ENCODE data around the gene LDLRAD4.

Gene LDLRAD4

DNA sequence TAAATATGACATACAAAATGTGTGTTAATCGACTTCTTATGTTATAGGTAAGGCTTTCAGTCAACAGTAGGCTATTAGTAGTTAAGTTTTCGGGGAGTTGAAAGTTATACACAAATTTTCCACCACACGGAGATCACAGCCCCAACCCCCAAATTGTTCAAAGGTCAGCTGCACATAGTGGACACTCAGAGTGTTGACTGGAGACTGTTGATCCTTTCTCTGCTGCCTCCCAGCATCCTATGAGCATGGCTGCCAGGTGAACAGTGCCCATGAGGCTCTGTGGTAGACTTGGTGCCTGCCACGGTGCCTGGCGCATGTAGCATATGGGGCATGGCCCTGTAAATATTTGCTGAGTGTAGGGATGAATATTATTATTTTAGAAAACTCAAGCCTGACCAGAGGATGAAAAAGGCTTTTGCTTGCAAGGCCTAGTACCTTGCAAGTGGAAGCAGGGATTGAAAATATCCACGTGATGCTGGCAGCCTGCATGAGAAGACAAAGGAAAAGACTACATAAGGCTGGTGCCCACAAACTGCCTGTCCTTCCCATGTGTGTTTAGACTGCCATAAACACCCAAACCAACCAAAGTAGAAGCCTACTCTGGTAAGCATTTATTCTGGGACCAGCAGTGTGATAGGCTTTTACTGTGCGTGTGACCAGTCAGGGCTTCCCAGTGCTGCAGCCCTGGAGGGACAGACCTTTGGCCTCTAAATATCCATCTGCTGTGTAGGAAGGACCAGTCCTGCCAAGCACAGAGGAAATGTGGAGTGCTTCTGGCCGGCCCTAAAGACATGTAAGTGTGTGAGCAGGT is 226.1 kb downstream of the LDLRAD4 start:
- DNase-seq (ENCODE audit: low read depth, low spot score) = no peak

DNA sequence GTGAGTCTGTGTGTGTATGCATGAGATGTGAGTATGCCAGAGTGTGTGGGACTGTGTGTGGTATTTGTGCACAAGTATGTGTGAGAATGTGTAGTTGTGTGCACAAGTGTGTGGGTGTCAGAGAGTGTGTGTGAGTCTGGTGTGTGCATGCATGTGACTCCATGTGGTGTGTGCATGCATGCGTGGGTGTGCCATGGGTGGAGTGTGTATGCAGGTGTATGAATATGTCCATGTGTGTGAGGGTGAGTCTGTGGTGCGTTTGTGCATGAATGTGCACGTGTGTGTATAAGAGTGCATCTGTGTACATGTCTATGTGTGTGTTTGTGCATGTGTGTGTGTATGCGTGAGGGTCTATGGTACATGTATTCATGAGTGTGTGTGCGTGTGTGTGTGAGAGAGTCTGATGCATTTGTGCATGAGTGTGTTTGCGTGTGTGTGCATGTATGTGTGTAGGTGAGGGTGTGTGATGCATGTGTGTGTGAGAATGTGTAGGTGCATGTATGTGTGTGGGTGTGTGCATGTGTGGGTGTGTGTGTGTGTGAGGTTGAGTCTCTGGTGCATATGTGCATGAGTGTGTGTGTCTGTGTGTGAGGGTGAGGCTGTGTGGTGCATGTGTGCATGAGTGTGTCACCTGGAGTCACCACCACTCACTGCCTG is 226.8 kb downstream of the LDLRAD4 start:
- DNase-seq (ENCODE audit: low read depth, low spot score) = no peak

DNA sequence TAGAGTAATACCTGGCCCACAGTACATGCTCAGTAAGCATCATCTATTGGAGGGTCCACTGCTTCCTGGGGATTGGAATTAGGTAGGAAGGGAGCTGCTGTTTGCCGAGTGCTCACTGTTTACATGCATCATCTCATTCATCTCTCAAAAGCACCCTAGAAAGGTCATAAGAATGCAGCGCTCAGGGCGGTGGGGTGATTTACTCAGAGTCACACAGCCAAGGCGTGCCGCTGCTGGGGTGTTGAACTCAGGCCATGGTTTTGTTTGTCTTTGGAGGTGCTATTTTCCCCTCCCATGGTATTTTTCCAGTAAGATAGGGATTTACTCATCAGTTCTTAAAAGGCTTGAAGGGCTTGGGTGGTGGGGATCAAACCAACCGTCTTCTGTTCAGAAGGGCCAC is 227.5 kb downstream of the LDLRAD4 start:
- no peak for DNase-seq (ENCODE audit: low read depth, low spot score)

DNA sequence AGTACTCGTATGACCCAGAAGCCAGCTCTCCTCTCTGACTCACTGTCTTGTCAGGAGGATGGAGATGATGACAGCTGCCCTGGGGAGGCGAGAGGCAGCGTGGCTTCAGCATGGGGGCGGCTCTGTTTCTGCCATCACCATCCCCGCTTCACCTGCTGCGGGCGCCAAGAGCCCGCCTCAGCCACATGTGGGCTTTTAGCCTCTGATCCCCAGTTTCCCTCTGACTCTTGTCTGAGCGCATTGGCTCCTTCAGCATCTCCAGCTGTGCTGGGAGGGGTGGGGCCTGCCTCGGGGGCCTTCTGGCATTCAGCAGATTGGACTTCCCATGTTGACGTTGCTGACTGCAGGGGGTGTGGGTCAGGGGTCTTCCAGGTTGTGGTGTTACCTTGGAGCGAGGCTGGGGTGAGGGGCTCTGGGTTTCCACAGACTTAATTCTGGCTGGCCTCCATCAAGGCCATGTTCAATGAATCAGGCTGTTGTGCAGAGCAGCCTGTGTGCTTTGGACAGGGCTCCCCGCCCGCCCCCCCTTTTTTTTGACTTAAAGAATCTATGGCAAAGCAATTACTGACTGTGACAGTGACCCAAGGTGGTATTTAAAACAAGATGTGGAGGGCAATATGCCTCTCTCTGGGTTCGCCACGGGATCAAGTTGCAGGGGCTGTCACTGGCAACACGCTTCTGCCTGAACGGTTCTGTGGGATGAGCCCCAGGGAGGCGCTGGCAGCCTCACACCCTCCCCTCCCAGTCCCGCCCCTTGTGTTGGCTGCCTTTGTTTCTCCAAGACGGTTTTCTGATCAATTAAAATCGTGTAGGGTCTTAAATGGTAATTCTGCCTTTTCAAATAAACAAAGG is 228.3 kb downstream of the LDLRAD4 start:
- peak; percentile 66 for DNase-seq (ENCODE audit: low read depth, low spot score)

DNA sequence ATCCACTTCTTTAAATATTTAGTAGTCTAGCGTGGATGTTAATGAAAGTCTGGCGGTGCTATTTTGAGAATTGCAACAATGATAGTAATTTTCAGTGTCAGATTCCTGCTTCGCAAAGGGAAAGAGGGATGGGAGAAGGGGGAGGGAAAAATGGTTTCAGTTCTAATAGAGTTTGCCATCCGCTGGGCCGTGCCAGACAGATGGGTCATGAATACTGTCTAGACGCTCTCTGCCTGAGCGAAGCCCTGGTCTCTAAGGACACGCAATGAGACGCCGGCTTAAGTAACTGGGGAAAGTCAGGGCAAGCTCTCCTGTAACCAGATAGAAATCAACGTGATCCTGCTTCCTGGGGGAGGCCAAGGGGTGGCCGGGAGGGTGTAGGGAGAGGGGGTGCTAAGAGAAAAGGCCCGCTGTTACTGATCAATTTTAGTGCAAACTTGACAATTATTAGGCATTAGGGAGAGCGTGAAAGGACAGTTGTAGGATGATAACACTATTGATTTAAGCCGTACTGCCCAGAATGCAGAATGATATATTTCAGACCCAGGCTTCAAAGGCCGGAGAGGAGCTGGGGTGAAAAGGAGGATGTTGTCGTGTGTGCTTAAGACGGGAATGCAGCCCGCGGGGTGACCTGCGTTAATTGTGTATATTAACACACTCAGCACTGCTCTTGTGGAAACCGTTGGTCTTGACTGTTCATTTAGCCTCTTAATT is 229.2 kb downstream of the LDLRAD4 start:
- DNase-seq (ENCODE audit: low read depth, low spot score) = peak; percentile 58

DNA sequence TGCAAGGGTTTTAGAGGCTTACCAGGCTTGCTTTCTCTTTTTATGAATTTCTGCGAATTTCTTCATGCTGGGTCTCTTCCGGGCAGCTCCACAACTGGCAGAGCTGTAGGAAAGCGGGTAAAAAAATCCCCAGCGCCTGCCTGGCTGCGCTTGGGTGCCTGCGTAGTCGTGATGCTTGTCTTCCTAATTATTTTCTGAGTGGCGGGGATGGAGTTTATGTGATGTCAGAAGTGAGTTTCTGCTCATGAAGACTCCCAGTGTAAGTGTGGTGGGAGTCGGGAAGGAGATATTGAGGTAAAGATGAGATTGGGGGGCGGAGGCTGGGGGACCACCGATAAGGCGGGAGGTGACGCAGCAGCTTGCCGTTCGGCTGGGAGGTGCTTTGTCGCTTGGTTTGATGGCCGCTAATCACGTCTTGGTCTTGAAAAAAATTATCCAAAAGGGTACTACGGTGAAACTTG is 229.8 kb downstream of the LDLRAD4 start:
- DNase-seq (ENCODE audit: low read depth, low spot score) = no peak

DNA sequence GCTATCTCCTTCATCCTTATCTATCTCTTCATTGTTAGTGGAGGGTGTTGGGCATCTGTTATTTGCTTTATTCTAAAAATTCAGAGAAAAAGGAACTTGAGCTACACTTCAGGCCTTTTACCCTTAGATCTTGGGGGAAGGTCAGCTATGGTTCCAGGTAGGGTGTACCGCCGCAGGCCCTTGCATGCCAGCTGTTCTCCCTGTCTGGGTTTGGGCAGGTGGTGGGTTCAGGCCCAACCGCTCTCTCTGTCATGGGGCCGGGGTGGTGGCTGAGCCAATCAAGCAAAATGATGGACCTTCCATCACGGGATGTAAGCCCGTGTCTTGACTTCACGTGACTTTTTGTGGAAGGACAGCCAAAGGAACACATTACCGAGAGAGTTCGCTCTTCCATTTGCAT is 231.1 kb downstream of the LDLRAD4 start:
- no peak for DNase-seq (ENCODE audit: low read depth, low spot score)

DNA sequence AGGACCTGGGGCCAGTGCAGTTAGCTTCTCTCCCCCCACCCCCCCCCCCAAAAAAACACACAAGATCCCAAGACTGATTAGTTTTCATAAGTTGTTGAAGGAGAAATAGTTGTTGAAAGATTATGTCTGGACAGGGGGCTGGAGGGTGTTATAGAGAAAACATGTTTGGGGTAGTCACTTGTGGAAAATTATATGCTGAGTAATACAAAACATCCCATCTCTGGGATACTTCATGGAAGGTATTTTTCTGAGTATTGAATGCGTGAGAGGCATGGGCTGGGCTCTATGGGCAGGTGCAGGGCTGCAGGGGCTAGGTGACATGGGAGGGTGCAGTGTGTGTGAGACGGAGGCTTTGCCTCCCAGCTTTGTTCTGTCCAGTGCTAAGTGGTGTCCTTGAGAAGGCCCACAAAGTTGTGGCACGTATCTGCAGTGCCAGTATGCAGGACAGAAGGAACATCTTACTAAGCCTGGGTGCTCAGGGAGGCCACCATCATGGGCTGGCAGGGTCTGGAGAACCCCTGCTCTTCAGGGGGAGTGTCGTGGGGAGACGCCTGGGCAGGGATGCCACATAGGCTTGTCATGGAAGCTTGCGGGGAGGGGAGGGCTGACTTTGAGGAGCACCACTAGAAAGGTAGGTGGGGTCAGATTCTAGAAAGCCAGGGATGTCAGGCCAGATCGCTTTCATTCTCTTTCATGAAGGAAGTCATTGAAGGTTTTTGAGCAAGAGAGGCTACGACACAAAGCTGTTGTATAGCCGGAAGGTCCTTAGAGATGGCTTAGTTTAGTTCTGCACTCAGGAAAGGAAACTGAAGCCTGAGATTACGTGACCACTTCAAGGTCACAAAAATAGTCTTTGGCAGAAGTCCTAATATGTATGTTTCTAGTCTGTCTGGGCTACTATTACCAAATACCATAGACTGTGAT is 232.0 kb downstream of the LDLRAD4 start:
- no peak for DNase-seq (ENCODE audit: low read depth, low spot score)

DNA sequence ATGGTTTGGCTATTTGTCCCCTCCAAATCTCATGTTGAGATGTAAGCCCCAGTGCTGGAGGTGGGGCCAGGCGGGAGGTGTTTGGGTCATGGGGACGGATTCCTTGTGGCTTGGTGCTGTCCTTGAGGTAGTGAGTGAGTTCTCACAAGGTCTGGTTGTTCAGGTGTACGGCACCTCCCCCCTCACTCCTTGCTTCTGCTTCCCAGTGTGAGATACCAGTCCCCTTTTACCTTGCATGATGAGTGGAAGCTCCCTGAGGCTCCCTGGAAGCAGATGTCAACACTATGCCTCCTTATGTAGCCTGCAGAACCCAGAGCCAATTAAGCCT is 232.6 kb downstream of the LDLRAD4 start:
- no peak for DNase-seq (ENCODE audit: low read depth, low spot score)

DNA sequence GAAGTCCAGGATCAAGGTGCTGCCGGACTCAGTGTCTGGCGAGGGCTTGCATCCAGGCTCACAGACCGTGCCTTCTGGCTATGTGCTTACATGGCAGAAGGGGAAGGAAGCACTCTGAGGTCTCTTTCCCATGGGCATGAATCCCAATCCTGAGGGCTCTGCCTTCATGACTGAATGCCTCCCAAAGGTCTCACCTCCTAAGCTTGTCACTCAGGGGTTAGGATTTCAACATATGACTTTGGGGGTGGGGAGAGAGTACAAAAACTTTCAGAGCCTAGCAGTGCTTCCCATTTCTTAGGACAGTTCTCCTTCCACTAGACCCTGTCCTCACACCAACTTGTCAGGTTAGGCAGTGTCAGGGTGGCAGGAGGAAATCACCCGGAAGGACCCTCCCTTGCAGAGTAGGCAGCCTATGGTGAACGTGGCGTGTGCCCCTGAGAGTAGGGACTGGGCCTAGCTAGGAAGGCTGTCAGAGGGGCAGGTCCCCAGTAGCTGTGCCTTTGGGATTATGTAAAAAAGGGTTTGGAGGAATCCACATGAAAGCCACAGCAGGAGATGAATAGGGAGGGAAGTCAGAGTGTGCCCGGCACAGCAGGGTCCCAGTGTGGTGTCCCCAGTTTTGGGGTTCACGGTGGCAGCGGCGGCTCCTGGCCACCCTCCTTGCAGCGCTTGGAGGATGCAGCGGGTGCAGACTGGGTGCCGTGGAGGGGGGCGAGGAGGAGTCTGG is 233.3 kb downstream of the LDLRAD4 start:
- DNase-seq (ENCODE audit: low read depth, low spot score) = no peak

DNA sequence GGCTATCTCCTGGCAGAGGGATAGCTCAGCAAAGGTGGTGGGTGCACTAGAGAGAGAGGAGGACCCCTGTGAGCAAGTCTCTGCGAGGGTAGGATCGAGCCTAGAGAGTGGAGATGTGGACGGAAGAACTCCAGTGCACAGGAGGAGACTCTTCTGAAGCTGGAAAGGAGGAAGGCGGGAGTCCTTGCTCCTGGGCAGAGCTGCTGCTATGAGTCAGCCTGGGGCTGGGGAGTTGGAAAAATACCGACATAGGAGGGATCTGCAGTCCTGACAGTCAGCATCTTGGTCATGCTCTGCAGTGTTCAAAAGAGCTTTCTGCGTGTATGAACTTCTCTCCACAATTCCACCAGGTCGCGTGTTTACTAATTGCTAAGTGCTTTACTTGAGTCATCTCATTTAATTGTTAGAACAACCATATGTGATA is 233.8 kb downstream of the LDLRAD4 start:
- DNase-seq (ENCODE audit: low read depth, low spot score) = peak; percentile 58

DNA sequence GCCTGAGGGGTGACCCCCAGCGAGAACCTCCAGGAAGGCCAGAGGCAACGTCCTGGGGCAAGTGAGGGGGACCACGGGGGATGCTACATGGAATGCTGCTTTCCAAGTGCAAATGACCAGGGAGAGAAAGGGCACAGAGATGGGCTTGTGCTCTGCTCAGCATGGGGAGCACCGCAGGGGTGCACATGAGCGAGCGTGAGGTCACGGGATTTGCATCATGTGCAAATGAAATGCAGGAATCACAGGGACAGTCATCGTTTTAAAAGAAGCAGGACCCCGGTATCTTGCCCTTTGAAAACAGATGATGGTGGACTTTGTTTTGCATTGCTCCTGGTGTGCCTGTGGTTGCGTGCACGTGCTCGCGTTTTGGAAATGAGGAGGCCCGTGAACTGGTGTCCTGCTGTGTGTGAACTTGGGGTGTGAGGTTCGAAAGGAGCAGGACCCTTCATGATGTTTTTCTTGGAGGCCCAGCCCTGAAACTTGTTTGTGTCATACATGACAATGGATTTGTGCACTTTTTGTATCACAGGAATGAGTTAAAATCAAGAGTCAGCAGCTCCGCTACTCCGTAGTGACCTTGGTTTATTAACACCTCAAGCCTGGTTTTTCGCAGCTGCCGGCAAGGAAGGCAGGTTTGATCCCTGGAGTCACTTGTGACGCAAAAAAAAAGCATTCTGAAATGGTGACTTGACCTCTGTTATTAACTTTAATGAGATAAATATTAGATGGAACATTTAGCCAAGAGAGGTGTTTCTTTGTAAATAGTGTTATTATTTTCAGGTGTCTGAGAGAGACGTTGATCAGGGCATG is 234.5 kb downstream of the LDLRAD4 start:
- no peak for DNase-seq (ENCODE audit: low read depth, low spot score)

DNA sequence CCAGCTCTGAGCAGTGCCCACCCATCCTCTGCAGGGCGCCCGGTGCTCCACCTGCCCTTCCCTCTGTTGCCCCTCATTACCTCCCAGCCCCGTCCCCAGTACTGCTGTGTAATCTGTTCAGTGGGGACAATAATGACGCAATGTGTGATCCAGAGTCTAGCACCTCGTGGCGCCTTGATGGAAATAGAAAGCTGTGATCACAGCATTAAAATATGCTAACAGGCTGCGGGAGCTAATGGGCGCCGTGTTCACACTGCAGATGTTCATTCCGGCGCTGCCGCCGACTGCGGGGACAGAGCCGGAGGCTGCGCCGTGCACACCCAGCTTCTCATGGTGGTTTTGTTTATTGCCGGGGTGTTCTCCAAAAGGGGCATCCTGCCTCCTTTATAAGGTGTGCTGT is 235.2 kb downstream of the LDLRAD4 start:
- no peak for DNase-seq (ENCODE audit: low read depth, low spot score)

DNA sequence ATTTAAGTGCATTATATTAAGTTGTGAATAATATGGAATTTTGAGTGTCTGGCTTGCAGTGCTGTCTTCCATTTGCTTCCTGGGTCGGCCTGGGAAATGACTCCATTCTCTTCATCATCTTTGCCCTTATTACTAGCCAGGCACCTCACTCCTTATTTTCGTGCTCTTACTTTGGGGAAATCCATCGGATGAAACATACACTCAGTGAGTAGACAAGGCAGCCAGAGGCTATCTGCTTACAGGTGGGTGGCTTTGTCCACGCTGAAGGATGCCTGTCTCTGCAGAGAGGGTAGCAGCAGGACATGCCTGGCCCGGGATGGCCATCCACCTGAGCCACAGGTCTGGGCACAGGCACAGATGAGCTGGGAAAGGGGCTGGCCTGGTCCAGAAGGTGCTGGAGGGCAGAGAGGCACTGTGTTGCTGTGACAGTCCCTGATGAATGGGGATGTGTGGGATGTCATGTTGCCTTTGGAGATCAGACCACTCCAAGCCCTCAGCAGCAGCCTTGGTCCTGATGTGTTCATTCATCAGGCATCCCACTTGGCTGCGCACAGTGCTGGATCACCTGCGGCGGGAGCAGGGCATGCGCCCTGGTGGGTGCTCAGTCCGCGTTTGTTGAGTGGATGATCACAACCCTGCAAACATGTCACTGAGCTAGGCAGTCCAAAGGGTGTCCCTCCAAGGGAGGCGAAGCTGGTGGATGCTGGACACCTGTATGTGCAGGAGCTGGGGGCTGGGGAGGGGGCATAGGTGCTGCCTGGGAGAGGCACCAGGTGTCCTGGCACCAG is 236.0 kb downstream of the LDLRAD4 start:
- DNase-seq (ENCODE audit: low read depth, low spot score) = no peak

DNA sequence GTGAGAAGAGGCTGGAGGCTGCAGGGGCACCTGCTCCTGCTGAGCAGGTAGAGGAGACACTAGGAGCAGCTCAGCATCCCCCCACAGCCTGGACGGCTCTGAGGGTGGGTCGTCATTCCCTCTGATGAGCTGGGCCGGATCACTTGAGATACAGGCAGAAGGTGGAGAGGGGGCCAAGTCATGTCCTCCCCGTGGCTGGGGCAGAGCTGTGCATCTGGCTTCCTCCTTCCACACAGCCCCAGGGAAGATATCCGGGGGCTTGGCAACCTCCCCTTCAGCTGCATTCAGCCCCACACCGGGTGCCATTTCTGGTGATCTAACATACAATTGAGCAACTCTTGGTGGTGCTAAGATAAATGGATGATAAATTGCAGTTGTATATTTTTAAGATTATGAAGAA is 236.9 kb downstream of the LDLRAD4 start:
- DNase-seq (ENCODE audit: low read depth, low spot score) = no peak

DNA sequence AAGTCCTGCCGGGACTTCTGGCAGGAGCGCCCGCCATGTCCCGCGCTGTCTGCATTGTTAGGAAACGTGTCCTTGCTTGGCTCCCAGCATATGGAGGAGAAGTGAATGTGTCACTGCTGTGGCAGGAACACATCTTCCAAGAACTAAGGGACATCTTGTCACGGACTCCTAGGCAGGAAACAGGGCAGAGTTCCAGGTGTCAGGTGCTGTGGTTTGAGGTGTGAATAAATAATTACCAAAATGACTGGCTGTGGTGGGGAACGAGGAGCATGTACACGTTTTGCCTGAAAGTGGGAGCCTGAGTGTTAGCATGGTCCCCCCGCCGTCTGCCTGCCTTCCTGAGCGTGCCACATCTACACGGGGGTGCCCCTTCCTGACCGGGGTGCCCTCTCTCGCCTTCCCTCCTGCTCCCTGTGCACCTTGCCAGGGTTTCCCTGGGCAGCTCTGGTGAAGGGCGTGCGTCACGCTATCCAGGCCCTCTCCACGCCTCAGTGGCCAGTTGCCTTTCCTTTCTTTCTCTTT is 237.5 kb downstream of the LDLRAD4 start:
- DNase-seq (ENCODE audit: low read depth, low spot score) = no peak

DNA sequence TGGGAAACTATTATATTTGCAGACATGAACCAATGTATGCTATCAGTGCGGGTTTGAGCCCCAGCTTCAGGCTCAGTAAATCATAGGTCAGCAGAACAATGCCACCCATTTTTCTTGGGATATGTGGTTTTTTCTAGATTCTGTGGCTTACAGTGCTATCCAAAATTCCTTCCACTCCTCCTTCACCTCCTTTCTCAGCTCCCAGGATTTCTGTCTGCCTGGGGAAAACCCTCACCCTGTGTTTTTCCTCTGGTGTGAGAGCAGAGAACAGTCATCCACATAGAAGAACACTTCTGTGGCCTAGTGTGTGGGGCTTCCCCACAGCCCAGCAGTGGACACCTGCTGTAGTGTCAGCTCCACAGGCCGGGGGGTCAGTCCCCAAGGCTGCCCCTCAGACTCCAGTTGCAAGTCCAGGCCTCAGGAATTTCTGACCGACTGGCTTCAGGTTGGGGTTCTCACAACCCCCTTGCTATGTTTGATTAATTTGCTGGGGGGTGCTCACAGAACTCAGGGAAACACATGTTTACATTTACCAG is 238.2 kb downstream of the LDLRAD4 start:
- DNase-seq (ENCODE audit: low read depth, low spot score) = no peak

DNA sequence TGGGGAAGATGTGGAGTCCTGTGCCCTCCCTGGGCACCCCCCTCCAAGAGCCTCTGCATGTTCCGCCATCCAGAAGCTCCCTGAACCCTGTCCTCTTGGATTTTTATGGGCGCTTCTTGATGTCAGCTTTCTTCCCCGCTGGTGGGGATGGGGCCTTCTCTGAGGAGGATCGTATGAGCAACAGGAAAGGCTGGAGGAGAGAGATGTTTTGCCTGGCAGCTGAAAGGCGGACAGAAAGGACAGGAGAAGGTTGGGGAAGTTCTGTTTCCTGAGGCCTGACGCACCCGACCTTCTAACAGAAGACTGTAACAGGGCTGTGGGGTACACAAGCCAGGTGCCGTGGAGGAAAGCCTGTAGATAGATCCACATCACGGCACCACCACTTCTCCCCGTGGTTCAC is 238.8 kb downstream of the LDLRAD4 start:
- no peak for DNase-seq (ENCODE audit: low read depth, low spot score)
